A673 (cell line): ENCODE results near the gene CPZ.

Experiments used
- EZH2 ChIP-seq: fragments of 200-600 bp; sonication (generic); IDR thresholded peaks from 2 replicates; pipeline ENCODE4 v1.6.1; 2017; ENCODE audit warnings: borderline replicate concordance, low read depth, mild to moderate bottlenecking, mixed read lengths, antibody characterized with exemption, low read length; ENCODE audit not compliant: poor library complexity, severe bottlenecking
- TF ChIP-seq, protein P1 (sequence below): fragments of 300-800, 200-600 bp; sonication (generic); conservative IDR thresholded peaks from 2 replicates; pipeline ENCODE4 v1.5.1; 2017; ENCODE audit warnings: low read depth, mild to moderate bottlenecking, antibody characterized with exemption, low read length, moderate library complexity, mixed read lengths

DNA sequence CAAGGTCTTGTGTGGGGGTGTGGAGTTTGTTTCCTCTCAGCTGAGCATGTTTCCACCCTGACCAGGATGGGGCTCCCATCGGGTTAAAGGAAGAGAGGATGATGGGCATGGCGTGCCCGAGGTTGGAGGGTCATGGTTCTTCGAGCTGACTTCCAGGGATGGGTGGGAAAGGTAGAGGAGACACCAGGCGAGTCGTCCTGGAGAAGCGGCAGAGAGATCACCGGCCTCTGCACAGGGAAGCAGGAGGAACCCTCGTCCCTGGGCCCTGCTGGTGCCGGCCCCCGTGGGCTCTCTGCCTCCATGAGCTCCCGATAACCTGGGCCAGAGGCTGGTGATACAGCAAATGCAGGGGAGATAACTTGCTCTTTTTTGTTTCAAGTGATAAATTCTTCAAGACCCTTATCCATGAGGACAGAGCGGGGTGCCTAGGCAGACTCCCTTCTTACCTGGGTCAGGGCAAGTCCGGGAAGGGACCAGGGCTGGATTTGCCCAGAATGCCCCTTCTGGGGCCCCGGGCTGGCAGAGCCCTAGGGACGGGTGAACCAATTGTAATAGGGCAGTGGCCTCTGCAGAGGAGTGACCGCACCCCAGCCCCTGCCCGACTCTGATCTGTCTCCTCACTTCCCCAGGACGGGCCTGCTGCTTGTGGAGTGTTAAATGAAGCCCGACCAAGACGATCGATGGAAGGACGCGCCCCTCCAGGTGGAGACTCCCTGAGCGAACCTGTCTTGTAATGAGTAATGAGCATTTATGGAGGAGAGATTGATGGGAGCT lies 63.0 kb downstream of the CPZ start:
- TF ChIP-seq, protein P1, sequence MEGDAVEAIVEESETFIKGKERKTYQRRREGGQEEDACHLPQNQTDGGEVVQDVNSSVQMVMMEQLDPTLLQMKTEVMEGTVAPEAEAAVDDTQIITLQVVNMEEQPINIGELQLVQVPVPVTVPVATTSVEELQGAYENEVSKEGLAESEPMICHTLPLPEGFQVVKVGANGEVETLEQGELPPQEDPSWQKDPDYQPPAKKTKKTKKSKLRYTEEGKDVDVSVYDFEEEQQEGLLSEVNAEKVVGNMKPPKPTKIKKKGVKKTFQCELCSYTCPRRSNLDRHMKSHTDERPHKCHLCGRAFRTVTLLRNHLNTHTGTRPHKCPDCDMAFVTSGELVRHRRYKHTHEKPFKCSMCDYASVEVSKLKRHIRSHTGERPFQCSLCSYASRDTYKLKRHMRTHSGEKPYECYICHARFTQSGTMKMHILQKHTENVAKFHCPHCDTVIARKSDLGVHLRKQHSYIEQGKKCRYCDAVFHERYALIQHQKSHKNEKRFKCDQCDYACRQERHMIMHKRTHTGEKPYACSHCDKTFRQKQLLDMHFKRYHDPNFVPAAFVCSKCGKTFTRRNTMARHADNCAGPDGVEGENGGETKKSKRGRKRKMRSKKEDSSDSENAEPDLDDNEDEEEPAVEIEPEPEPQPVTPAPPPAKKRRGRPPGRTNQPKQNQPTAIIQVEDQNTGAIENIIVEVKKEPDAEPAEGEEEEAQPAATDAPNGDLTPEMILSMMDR = no peak
- TF ChIP-seq EZH2 = no peak
